ENCODE results near the gene HEATR3. TPM values are rescaled to one million over a fixed set of nuclear protein-coding genes. Genes with fewer than 3 reads are reported as not detected.

HEATR3 gene
- total and polyA plus RNA-seq, 2 of the 8 experiments (the other 6 are each of a cell fraction or from before 2014, with no cell fraction given), result 13.0 to 29.2 TPM

- no peak for TF ChIP-seq RAD21 (IDR thresholded peaks at IDR 0.05 in 1 of 2, conservative IDR thresholded peaks at IDR 0.05 in 1 of 2; ENCODE audit: low read depth in 2 of 2, low read length in 2 of 2)
- TF ChIP-seq PHF8 (conservative IDR thresholded peaks at IDR 0.05; ENCODE audit: low read depth, low read length), result peak; percentile 100
- peak; percentile 94 for TF ChIP-seq POLR2AphosphoS5 (IDR thresholded peaks at IDR 0.05; ENCODE audit: low read depth, low read length)
Measured at GRCh38 chr16:50152807-50153595, 87.2 kb downstream of the HEATR3 start, which contains the start of gene TENT4B (continued).
